ENCODE results near the gene AGFG2. TPM values are rescaled to one million over a fixed set of nuclear protein-coding genes. Genes with fewer than 3 reads are reported as not detected.

Gene AGFG2
- total and polyA plus RNA-seq, 10 of the 15 experiments (the other 5 are each of a cell fraction or from before 2014, with no cell fraction given) = 0.90 to 71.5 (median 25.4) TPM

DNA sequence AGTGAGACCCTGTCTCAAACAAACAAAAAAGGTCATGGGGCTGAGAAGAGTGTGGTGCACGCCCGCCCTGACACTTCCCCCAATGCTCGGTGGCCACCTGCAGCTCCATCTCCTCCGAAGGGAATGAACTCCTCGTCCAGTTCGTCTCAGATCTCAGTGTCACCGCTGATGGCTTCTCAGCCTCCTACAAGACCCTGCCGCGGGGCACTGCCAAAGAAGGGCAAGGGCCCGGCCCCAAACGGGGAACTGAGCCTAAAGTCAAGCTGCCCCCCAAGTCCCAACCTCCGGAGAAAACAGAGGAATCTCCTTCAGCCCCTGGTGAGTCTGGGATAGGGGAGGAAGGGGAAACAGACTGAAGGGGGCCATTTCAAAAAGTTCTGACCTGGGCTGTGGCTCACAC is 67.3 kb downstream of the AGFG2 start (continued):
- TF ChIP-seq, protein P1, sequence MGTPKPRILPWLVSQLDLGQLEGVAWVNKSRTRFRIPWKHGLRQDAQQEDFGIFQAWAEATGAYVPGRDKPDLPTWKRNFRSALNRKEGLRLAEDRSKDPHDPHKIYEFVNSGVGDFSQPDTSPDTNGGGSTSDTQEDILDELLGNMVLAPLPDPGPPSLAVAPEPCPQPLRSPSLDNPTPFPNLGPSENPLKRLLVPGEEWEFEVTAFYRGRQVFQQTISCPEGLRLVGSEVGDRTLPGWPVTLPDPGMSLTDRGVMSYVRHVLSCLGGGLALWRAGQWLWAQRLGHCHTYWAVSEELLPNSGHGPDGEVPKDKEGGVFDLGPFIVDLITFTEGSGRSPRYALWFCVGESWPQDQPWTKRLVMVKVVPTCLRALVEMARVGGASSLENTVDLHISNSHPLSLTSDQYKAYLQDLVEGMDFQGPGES (IDR thresholded peaks at IDR 0.05) = no peak
- TF ChIP-seq, protein P2, sequence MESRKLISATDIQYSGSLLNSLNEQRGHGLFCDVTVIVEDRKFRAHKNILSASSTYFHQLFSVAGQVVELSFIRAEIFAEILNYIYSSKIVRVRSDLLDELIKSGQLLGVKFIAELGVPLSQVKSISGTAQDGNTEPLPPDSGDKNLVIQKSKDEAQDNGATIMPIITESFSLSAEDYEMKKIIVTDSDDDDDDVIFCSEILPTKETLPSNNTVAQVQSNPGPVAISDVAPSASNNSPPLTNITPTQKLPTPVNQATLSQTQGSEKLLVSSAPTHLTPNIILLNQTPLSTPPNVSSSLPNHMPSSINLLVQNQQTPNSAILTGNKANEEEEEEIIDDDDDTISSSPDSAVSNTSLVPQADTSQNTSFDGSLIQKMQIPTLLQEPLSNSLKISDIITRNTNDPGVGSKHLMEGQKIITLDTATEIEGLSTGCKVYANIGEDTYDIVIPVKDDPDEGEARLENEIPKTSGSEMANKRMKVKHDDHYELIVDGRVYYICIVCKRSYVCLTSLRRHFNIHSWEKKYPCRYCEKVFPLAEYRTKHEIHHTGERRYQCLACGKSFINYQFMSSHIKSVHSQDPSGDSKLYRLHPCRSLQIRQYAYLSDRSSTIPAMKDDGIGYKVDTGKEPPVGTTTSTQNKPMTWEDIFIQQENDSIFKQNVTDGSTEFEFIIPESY (IDR thresholded peaks at IDR 0.05) = no peak
- TF ChIP-seq, protein P3, sequence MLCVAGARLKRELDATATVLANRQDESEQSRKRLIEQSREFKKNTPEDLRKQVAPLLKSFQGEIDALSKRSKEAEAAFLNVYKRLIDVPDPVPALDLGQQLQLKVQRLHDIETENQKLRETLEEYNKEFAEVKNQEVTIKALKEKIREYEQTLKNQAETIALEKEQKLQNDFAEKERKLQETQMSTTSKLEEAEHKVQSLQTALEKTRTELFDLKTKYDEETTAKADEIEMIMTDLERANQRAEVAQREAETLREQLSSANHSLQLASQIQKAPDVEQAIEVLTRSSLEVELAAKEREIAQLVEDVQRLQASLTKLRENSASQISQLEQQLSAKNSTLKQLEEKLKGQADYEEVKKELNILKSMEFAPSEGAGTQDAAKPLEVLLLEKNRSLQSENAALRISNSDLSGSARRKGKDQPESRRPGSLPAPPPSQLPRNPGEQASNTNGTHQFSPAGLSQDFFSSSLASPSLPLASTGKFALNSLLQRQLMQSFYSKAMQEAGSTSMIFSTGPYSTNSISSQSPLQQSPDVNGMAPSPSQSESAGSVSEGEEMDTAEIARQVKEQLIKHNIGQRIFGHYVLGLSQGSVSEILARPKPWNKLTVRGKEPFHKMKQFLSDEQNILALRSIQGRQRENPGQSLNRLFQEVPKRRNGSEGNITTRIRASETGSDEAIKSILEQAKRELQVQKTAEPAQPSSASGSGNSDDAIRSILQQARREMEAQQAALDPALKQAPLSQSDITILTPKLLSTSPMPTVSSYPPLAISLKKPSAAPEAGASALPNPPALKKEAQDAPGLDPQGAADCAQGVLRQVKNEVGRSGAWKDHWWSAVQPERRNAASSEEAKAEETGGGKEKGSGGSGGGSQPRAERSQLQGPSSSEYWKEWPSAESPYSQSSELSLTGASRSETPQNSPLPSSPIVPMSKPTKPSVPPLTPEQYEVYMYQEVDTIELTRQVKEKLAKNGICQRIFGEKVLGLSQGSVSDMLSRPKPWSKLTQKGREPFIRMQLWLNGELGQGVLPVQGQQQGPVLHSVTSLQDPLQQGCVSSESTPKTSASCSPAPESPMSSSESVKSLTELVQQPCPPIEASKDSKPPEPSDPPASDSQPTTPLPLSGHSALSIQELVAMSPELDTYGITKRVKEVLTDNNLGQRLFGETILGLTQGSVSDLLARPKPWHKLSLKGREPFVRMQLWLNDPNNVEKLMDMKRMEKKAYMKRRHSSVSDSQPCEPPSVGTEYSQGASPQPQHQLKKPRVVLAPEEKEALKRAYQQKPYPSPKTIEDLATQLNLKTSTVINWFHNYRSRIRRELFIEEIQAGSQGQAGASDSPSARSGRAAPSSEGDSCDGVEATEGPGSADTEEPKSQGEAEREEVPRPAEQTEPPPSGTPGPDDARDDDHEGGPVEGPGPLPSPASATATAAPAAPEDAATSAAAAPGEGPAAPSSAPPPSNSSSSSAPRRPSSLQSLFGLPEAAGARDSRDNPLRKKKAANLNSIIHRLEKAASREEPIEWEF (IDR thresholded peaks at IDR 0.05; ENCODE audit: insufficient replicate concordance, low read depth, low read length) = no peak
- no peak for TF ChIP-seq SREBF2 (IDR thresholded peaks at IDR 0.05; ENCODE audit: low read length)
- no peak for TF ChIP-seq SP1 (IDR thresholded peaks at IDR 0.05; ENCODE audit: low read depth, low read length)
- TF ChIP-seq NRF1 (conservative IDR thresholded peaks at IDR 0.05; ENCODE audit: low read depth, low read length) = no peak
- no peak for TF ChIP-seq CHD1 (IDR thresholded peaks at IDR 0.05; ENCODE audit: low read depth, low read length)
- no peak for TF ChIP-seq YBX1 (IDR thresholded peaks at IDR 0.05)
- TF ChIP-seq SMAD1 (IDR thresholded peaks at IDR 0.05; ENCODE audit: low read depth, partially characterized antibody) = no peak
- TF ChIP-seq RFX5 (IDR thresholded peaks at IDR 0.05; ENCODE audit: low read depth, low read length) = no peak

All from GM12878 (cell line).